Right lobe of liver (tissue), 4 donors: ENCODE results near the gene NF1.

Experiments used
- POLR2A ChIP-seq: fragments of 450-650 bp; IDR thresholded peaks from one replicate; pipeline ENCODE4 v1.6.1; 2017; ENCODE audit warnings: antibody characterized with exemption, mild to moderate bottlenecking
- TF ChIP-seq, protein P1 (sequence below), 4 donors: fragments of 200-600 bp in 3 of 4; fragments of 450-650 bp in 1 of 4; IDR thresholded peaks; one replicate each; pipeline versions ENCODE4 v1.5.1 to v1.8.0; 2016 to 2022; ENCODE audit warnings: antibody characterized with exemption in 4 of 4, mild to moderate bottlenecking in 2 of 4
- donor health status: DM: no; HTN: no; CAD: no.
- donor health status: DM: no; HTN: no; CAD: no.
- donor health status: DM: no; HTN: yes; CAD: no.

DNA sequence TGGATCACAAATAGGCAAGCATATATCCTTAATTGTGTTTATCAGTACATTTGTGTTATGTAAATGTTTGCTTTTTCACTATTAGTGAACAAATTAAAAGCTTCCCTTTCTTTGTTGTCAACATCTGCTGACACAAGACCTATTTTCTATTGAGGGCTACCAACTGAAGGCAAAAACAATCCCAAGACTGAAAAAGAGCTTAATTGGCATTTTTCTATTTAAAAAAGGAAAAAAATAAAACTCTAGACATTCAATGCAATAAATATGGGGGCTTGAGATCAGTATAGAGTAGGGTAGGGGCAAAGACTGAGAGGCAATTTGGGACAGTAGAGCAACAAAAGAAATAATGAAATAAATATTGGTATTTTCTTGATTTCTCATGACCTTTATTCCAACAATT lies 178.0 kb downstream of the NF1 start:
- TF ChIP-seq, protein P1, sequence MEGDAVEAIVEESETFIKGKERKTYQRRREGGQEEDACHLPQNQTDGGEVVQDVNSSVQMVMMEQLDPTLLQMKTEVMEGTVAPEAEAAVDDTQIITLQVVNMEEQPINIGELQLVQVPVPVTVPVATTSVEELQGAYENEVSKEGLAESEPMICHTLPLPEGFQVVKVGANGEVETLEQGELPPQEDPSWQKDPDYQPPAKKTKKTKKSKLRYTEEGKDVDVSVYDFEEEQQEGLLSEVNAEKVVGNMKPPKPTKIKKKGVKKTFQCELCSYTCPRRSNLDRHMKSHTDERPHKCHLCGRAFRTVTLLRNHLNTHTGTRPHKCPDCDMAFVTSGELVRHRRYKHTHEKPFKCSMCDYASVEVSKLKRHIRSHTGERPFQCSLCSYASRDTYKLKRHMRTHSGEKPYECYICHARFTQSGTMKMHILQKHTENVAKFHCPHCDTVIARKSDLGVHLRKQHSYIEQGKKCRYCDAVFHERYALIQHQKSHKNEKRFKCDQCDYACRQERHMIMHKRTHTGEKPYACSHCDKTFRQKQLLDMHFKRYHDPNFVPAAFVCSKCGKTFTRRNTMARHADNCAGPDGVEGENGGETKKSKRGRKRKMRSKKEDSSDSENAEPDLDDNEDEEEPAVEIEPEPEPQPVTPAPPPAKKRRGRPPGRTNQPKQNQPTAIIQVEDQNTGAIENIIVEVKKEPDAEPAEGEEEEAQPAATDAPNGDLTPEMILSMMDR (IDR thresholded peaks at IDR 0.05): no peak
- no peak for TF ChIP-seq POLR2A
